H1 (cell line): ENCODE data around the gene CD4. TPM values are rescaled to one million over a fixed set of nuclear protein-coding genes. Genes with fewer than 3 reads are reported as not detected.

Experiments used
- CTCF ChIA-PET: fragments of 300-600 bp; sonication (Branson Sonifier 250); formaldehyde crosslinking; loops from one replicate; lab custom pipeline; 2021; ENCODE audit not compliant: partially characterized antibody; lab: Charles Lee
- POLR2A ChIA-PET: fragments of 300-600 bp; sonication (Branson Sonifier 250); formaldehyde crosslinking; loops from one replicate; lab custom pipeline; 2021; ENCODE audit warnings: inconsistent platforms; ENCODE audit not compliant: partially characterized antibody; lab: Charles Lee
- DNase-seq, 2 experiments: peaks; one replicate each; pipeline versions ENCODE4 v3.0.0 to v3.0.0-alpha.2; 2010 to 2022; ENCODE audit warnings: low spot score in 2 of 2, low read depth in 1 of 2, mixed read lengths in 1 of 2
- FAIRE-seq: peaks from 2 replicates; lab custom pipeline; 2011; peaks lifted over from hg19 to GRCh38; lab: Jason Lieb, UNC
- H2AFZ ChIP-seq: 2 replicates; pipeline ENCODE4 v1.8.1; 2012; ENCODE audit warnings: low read length, inconsistent platforms
- H2AK5ac ChIP-seq: 2 replicates; pipeline ENCODE4 v1.6.1; 2013; ENCODE audit warnings: low read depth, low read length
- H2BK120ac ChIP-seq: replicated peaks from 2 replicates; pipeline ENCODE3; 2013; ENCODE audit warnings: low read depth, low read length, inconsistent platforms
- H2BK12ac ChIP-seq: 2 replicates; pipeline ENCODE4 v1.6.1; 2013; ENCODE audit warnings: low read depth, low read length
- H2BK15ac ChIP-seq: 2 replicates; pipeline ENCODE4 v1.6.1; 2013; ENCODE audit warnings: low read length
- H2BK20ac ChIP-seq: 2 replicates; pipeline ENCODE4 v1.6.1; 2013; ENCODE audit warnings: low read length
- H2BK5ac ChIP-seq: 2 replicates; pipeline ENCODE4 v1.6.1; 2013; ENCODE audit warnings: low read depth, low read length
- H3K14ac ChIP-seq: 2 replicates; pipeline ENCODE4 v1.6.1; 2013; ENCODE audit warnings: inconsistent platforms; ENCODE audit not compliant: insufficient read length
- H3K18ac ChIP-seq: 2 replicates; pipeline ENCODE4 v1.6.1; 2013; ENCODE audit warnings: low read length; ENCODE audit errors: extremely low read depth
- H3K23ac ChIP-seq: 2 replicates; pipeline ENCODE4 v1.6.1; 2013; ENCODE audit warnings: inconsistent platforms; ENCODE audit not compliant: insufficient read length
- H3K23me2 ChIP-seq: 2 replicates; pipeline ENCODE4 v1.6.1; 2013; ENCODE audit warnings: low read depth, low read length
- H3K27ac ChIP-seq: 2 replicates; pipeline ENCODE4 v1.6.1; 2011; ENCODE audit warnings: low read depth, low read length, inconsistent platforms
- H3K27me3 ChIP-seq, 4 experiments: replicated peaks in 1 of 4; 1 replicate in 1 of 4; 2 replicates in 3 of 4; pipeline versions ENCODE4 v1.6.1 to v1.8.1; 2011 to 2013; ENCODE audit warnings: low read length in 3 of 4, mild to moderate bottlenecking in 3 of 4, inconsistent platforms in 2 of 4, mixed read lengths in 2 of 4, moderate library complexity in 1 of 4; ENCODE audit not compliant: control insufficient read depth in 3 of 4, insufficient read depth in 3 of 4; ENCODE audit errors: extremely low read depth in 1 of 4
- H3K36me3 ChIP-seq, 4 experiments: 2 replicates each; pipeline versions ENCODE4 v1.6.1 to v1.8.1; 2011 to 2013; ENCODE audit warnings: mild to moderate bottlenecking in 4 of 4, low read length in 3 of 4, moderate library complexity in 2 of 4, control low read depth in 1 of 4, inconsistent platforms in 1 of 4; ENCODE audit not compliant: insufficient read depth in 4 of 4, control insufficient read depth in 2 of 4
- H3K4ac ChIP-seq: replicated peaks from 2 replicates; pipeline ENCODE3; 2013; ENCODE audit warnings: low read length, low read depth, mixed read lengths, inconsistent platforms; ENCODE audit not compliant: insufficient read length
- H3K4me1 ChIP-seq, 4 experiments: replicated peaks in 1 of 4; 1 replicate in 1 of 4; 2 replicates in 3 of 4; pipeline versions ENCODE4 v1.6.1 to v1.8.1; 2011 to 2013; ENCODE audit warnings: low read length in 3 of 4, inconsistent platforms in 2 of 4, mixed read lengths in 1 of 4; ENCODE audit not compliant: insufficient read depth in 4 of 4, control insufficient read depth in 3 of 4
- H3K4me2 ChIP-seq, 2 experiments: 2 replicates each; pipeline versions ENCODE4 v1.6.1 to v1.8.1; 2011 to 2013; ENCODE audit warnings: low read depth in 2 of 2, low read length in 2 of 2, control low read depth in 1 of 2, inconsistent platforms in 1 of 2, mild to moderate bottlenecking in 1 of 2; ENCODE audit not compliant: insufficient read depth in 1 of 2
- H3K4me3 ChIP-seq, 4 experiments: fragments of 200-600, 300-600 bp in 1 of 4; sonication (generic), shearing (Covaris generic), sonication (Bioruptor Twin) in 1 of 4; 2 replicates each; pipeline versions ENCODE4 v1.5.1 to v1.8.1; 2011 to 2016; ENCODE audit warnings: low read length in 4 of 4, low read depth in 3 of 4, control low read depth in 2 of 4, inconsistent platforms in 2 of 4, mild to moderate bottlenecking in 2 of 4, mixed read lengths in 1 of 4, moderate library complexity in 1 of 4; ENCODE audit not compliant: insufficient read depth in 2 of 4; ENCODE audit errors: extremely low read depth in 1 of 4
- H3K56ac ChIP-seq: replicated peaks from 2 replicates; pipeline ENCODE3; 2013; ENCODE audit warnings: low read depth, mild to moderate bottlenecking, mixed read lengths, low read length, inconsistent platforms; ENCODE audit not compliant: insufficient read length
- H3K79me1 ChIP-seq: 2 replicates; pipeline ENCODE4 v1.6.1; 2013; ENCODE audit warnings: low read depth, low read length, control low read depth
- H3K79me2 ChIP-seq, 2 experiments: 2 replicates each; pipeline versions ENCODE4 v1.6.1 to v1.8.1; 2012 to 2013; ENCODE audit warnings: low read length in 2 of 2, mild to moderate bottlenecking in 2 of 2, inconsistent platforms in 1 of 2; ENCODE audit not compliant: insufficient read depth in 2 of 2, control insufficient read depth in 1 of 2
- H3K9ac ChIP-seq, 4 experiments: replicated peaks in 1 of 4; 1 replicate in 1 of 4; 2 replicates in 3 of 4; pipeline versions ENCODE4 v1.6.1 to v1.8.1; 2011 to 2013; ENCODE audit warnings: low read depth in 3 of 4, low read length in 3 of 4, control low read depth in 2 of 4, mild to moderate bottlenecking in 2 of 4, moderate library complexity in 2 of 4, inconsistent platforms in 1 of 4; ENCODE audit errors: extremely low read depth in 1 of 4
- H3K9me3 ChIP-seq, 2 experiments: 2 replicates each; pipeline versions ENCODE4 v1.6.1 to v1.8.1; 2012 to 2013; ENCODE audit warnings: mild to moderate bottlenecking in 2 of 2, moderate library complexity in 2 of 2, control low read depth in 1 of 2, inconsistent platforms in 1 of 2, low read depth in 1 of 2, low read length in 1 of 2, mixed read lengths in 1 of 2; ENCODE audit not compliant: insufficient read depth in 2 of 2
- H4K20me1 ChIP-seq, 2 experiments: replicated peaks in 1 of 2; 2 replicates each; pipeline versions ENCODE3 to v1.8.1; 2011 to 2013; ENCODE audit warnings: inconsistent platforms in 2 of 2, low read length in 2 of 2, mild to moderate bottlenecking in 1 of 2; ENCODE audit not compliant: insufficient read depth in 2 of 2, control insufficient read depth in 1 of 2
- H4K5ac ChIP-seq: 2 replicates; pipeline ENCODE4 v1.6.1; 2013; ENCODE audit warnings: low read length, low read depth, mixed read lengths, inconsistent platforms; ENCODE audit not compliant: insufficient read length
- H4K8ac ChIP-seq: 2 replicates; pipeline ENCODE4 v1.8.0; 2013; ENCODE audit warnings: mild to moderate bottlenecking, moderate library complexity, low read length, inconsistent platforms; ENCODE audit not compliant: insufficient read depth; ENCODE audit errors: extremely low read depth
- H4K91ac ChIP-seq: replicated peaks from 2 replicates; pipeline ENCODE3; 2013; ENCODE audit warnings: low read length, mixed read lengths, inconsistent platforms; ENCODE audit not compliant: insufficient read length
- FOSL1 ChIP-seq: IDR thresholded peaks from 2 replicates; pipeline ENCODE4 v1.6.1; 2011; ENCODE audit warnings: mild to moderate bottlenecking, low read depth, low read length, moderate library complexity; ENCODE audit not compliant: insufficient read depth
- RAD21 ChIP-seq, 2 experiments: IDR thresholded peaks in 1 of 2; conservative IDR thresholded peaks in 1 of 2; 2 replicates each; pipeline ENCODE4 v1.6.1; 2011; ENCODE audit warnings: low read depth in 2 of 2, low read length in 2 of 2, improper control_type of control experiment in 1 of 2, inconsistent platforms in 1 of 2, mild to moderate bottlenecking in 1 of 2, moderate library complexity in 1 of 2
- SP1 ChIP-seq: IDR thresholded peaks from 2 replicates; pipeline ENCODE4 v1.6.1; 2011; ENCODE audit warnings: low read depth, low read length
- TAF1 ChIP-seq: IDR thresholded peaks from 2 replicates; pipeline ENCODE4 v1.6.1; 2011; ENCODE audit warnings: mild to moderate bottlenecking, low read depth, low read length
- WGBS, 2 experiments: shearing (Covaris generic) in 1 of 2; methylation state at CpG; one replicate each; pipeline versions ENCODE4 v1.1.6 to v1.1.7; 2013 to 2015; ENCODE audit warnings: low lambda C conversion rate in 2 of 2, mixed read lengths in 2 of 2, inconsistent platforms in 1 of 2, low coverage in 1 of 2, missing lambda C conversion rate in 1 of 2; ENCODE audit not compliant: insufficient replicate concordance in 2 of 2, insufficient coverage in 1 of 2, insufficient read length in 1 of 2; ENCODE audit errors: extremely low coverage in 1 of 2, missing lambda C conversion rate in 1 of 2; 5-methylcytosine and 5-hydroxymethylcytosine counted together
- polyA plus RNA-seq, 7 experiments: library from polyadenylated mRNA; depleted of rRNA in 3 of 7; stranded (reverse) in 5 of 7; unstranded in 2 of 7; fragments of >200 nt in 5 of 7; fragments of 200-250 nt in 2 of 7; gene quantifications; 1 replicate in 5 of 7; 2 replicates in 1 of 7; 4 replicates in 1 of 7; pipeline versions ENCODE4 v1.2.1 to v1.2.3, GENCODE V29; 2011 to 2013; ENCODE audit warnings: missing spikeins in 2 of 7, mixed read lengths in 2 of 7
- total RNA-seq: library from RNA; stranded (reverse); fragmentation: NEBNext Ultra II Directional; extraction: Animal tissue kit (Norgen Biotek cat#: 25700); gene quantifications from 2 replicates; pipeline ENCODE4 v1.2.1, GENCODE V29; 2021

Gene CD4
- total and polyA plus RNA-seq, 2 of the 8 experiments (the other 6 are each of a cell fraction or from before 2014, with no cell fraction given) = 3.4 to 5.1 TPM

- H4K8ac ChIP-seq = no peak overlapping the region
- 23% methylated on average over 14 of the region's 14 CpGs; no CpG with 5 or more reads in 1 of the 2 experiments for WGBS, 2 experiments
- H3K18ac ChIP-seq = peak overlapping the region; percentile 97
- no peak overlapping the region for H3K23ac ChIP-seq
- no peak overlapping the region for H2BK120ac ChIP-seq
- no peaks in the 10 kb centered on the region for H3K79me2 ChIP-seq
- H3K4me3 ChIP-seq = peak overlapping the region; percentile 29 to 67 (median 54)
- peak overlapping the region; percentile 92 for H2BK12ac ChIP-seq
- H3K4ac ChIP-seq = no peak overlapping the region
- H3K4me2 ChIP-seq = peak overlapping the region; percentile 88 to 90
- peak overlapping the region; percentile 2 for H4K91ac ChIP-seq
- no peaks in the 10 kb centered on the region for H3K9me3 ChIP-seq
- peaks cover 15% of the 10 kb centered on the region for H3K23me2 ChIP-seq
- peak overlapping the region; percentile 61; the same call in 1 of the 2 replicates for H2BK5ac ChIP-seq
- no peak overlapping the region for H2AK5ac ChIP-seq
- no peaks in the 10 kb centered on the region for H4K20me1 ChIP-seq
- peak overlapping the region; percentile 98; the same call in 1 of the 2 replicates for H2BK15ac ChIP-seq
- H3K79me1 ChIP-seq = no peaks in the 10 kb centered on the region
- H2BK20ac ChIP-seq = 0 out of 2 replicates have a peak overlapping the region, but pooled peaks have one; percentile 32
- no peak overlapping the region for H3K56ac ChIP-seq
- H3K14ac ChIP-seq = no peak overlapping the region
- no peak overlapping the region for H3K27ac ChIP-seq
- H3K9ac ChIP-seq = no peak overlapping the region
- FAIRE-seq = no peak
- ChIA-PET POLR2A (interaction anchor here (0.9 to 10.4 kb wide), 15 partner anchors 9 to 165 kb away, joined by 3 to 97 read pairs (median 5); partner anchors contain the start of genes CD4, COPS7A, GPR162 and MLF2), CTCF (interaction anchor here (0.5 to 29.6 kb wide), 21 partner anchors 9 to 972 kb away, joined by 3 to 532 read pairs (median 6); partner anchors contain the start of genes CD4, GNB3, GPR162 and LAG3)
- no peak overlapping the region for H4K5ac ChIP-seq
- peaks cover 5 to 20% (median 14%) of the 10 kb centered on the region in 4 experiments for H3K4me1 ChIP-seq
- peaks cover 0 to 29% (median 20%) of the 10 kb centered on the region in 4 experiments; a peak in 5 of 7 replicates for H3K27me3 ChIP-seq
- DNase-seq = peak in 1 of 2 experiments; percentile 70
- no peak for TF ChIP-seq FOSL1
- 0 out of 2 replicates have a peak, but pooled peaks have one; percentile 25 for TF ChIP-seq TAF1
- 0 out of 4 replicates have a peak, but pooled peaks of 1 of the 2 experiments have one; percentile 3 for TF ChIP-seq RAD21 (IDR thresholded peaks at IDR 0.05 in 1 of 2, conservative IDR thresholded peaks at IDR 0.05 in 1 of 2; ENCODE audit: low read depth in 2 of 2, low read length in 2 of 2)
- TF ChIP-seq SP1 = peak; percentile 74
- H3K36me3 ChIP-seq = no peaks in the 10 kb centered on the region
- peak overlapping the region; percentile 14; the same call in 1 of the 2 replicates for H2AFZ ChIP-seq
Observed at GRCh38 chr12:6778217-6778573, 11.1 kb upstream of the CD4 start.
